ENCODE data around the gene ATP6V1E1. TPM values are rescaled to one million over a fixed set of nuclear protein-coding genes. Genes with fewer than 3 reads are reported as not detected.

Gene ATP6V1E1
- total and polyA plus RNA-seq, 9 of the 15 experiments (the other 6 are each of a cell fraction or from before 2014, with no cell fraction given): 122 to 249 (median 179) TPM

DNA sequence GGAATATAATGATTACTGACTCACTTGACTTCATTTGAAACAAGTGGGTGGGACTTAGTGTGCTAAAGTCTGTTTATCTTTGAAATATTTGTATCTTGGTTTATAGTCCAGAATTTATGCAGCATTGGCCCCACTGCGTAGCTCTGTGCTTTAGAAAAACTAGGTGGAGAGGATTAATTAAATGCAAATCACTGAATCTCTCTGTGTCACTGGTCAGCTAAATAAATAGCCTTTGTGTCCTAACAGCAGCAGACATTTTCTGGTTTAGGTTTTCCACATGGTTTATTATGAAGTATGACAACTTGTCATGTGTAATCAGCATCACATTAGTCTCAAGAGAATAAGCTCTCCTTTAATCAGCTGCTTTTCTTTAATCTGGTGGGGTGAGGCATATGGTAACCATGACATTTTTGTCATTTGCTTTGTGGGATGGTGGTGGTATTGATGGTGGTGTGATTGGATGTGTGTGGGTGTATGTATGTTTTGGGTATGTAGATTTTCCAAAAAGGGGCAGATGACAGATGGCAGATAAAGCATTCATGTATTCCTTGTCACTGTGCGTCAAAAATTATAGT, 44.0 kb upstream of the ATP6V1E1 start (continued):
- TF ChIP-seq NELFE (IDR thresholded peaks at IDR 0.05; ENCODE audit: insufficient read depth, insufficient read length): no peak
- no peak for TF ChIP-seq MECOM (CRISPR knock-in tag; IDR thresholded peaks at IDR 0.05)
- TF ChIP-seq ZNF232 (CRISPR knock-in tag; IDR thresholded peaks at IDR 0.05): no peak
- no peak for TF ChIP-seq KAT8 (IDR thresholded peaks at IDR 0.05; ENCODE audit: low read depth)
- TF ChIP-seq ZEB2 (IDR thresholded peaks at IDR 0.05): no peak
- TF ChIP-seq, protein P1, sequence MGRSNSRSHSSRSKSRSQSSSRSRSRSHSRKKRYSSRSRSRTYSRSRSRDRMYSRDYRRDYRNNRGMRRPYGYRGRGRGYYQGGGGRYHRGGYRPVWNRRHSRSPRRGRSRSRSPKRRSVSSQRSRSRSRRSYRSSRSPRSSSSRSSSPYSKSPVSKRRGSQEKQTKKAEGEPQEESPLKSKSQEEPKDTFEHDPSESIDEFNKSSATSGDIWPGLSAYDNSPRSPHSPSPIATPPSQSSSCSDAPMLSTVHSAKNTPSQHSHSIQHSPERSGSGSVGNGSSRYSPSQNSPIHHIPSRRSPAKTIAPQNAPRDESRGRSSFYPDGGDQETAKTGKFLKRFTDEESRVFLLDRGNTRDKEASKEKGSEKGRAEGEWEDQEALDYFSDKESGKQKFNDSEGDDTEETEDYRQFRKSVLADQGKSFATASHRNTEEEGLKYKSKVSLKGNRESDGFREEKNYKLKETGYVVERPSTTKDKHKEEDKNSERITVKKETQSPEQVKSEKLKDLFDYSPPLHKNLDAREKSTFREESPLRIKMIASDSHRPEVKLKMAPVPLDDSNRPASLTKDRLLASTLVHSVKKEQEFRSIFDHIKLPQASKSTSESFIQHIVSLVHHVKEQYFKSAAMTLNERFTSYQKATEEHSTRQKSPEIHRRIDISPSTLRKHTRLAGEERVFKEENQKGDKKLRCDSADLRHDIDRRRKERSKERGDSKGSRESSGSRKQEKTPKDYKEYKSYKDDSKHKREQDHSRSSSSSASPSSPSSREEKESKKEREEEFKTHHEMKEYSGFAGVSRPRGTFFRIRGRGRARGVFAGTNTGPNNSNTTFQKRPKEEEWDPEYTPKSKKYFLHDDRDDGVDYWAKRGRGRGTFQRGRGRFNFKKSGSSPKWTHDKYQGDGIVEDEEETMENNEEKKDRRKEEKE (IDR thresholded peaks at IDR 0.05; ENCODE audit: borderline replicate concordance in 1 of 2, control insufficient read depth in 1 of 2, low read depth in 2 of 2, low read length in 1 of 2): no peak
- no peak for TF ChIP-seq EZH2 (IDR thresholded peaks at IDR 0.05; ENCODE audit: borderline replicate concordance, low read depth, low read length)
- no peak for TF ChIP-seq ZC3H4 (CRISPR knock-in tag; IDR thresholded peaks at IDR 0.05; ENCODE audit: borderline replicate concordance)
- TF ChIP-seq L3MBTL2 (IDR thresholded peaks at IDR 0.05): no peak
- no peak for TF ChIP-seq CCAR2 (IDR thresholded peaks at IDR 0.05; ENCODE audit: low read depth, low read length)
- TF ChIP-seq ESRRA (IDR thresholded peaks at IDR 0.05; ENCODE audit: borderline replicate concordance, low read depth): no peak
- TF ChIP-seq FOSL1 (tag; conservative IDR thresholded peaks at IDR 0.05): no peak
- no peak for TF ChIP-seq CBX1 (IDR thresholded peaks at IDR 0.05; ENCODE audit: low read depth)
- no peak for TF ChIP-seq THAP12 (CRISPR knock-in tag; IDR thresholded peaks at IDR 0.05)
- no peak for TF ChIP-seq U2AF1 (optimal IDR thresholded peaks at IDR 0.05; ENCODE audit: low read depth, low read length)
